BE2C (cell line): ENCODE results near the gene ACBD6.
A peak's percentile ranks its signal among the peaks of the same experiment; 100 is the strongest.
"Not testable (repeated sequence)": the region's sequence is repeated elsewhere in the genome, so short reads cannot be mapped to it uniquely, and the experiment has no call there.

Experiments used
- DNase-seq: peaks from one replicate; pipeline ENCODE4 v3.0.0-alpha.2; 2020
- H3K27me3 ChIP-seq: fragments of 250-450 bp; sonication (Bioruptor Pico); 2 replicates; pipeline ENCODE4 v1.5.1; 2020; ENCODE audit warnings: mild to moderate bottlenecking
- H3K36me3 ChIP-seq: fragments of 250-450 bp; sonication (Bioruptor Pico); 2 replicates; pipeline ENCODE4 v1.5.1; 2020; ENCODE audit warnings: mild to moderate bottlenecking
- H3K4me1 ChIP-seq: fragments of 250-450 bp; sonication (Bioruptor Pico); 2 replicates; pipeline ENCODE4 v1.5.1; 2020
- H3K4me3 ChIP-seq: 2 replicates; pipeline ENCODE4 v1.5.1; 2011; ENCODE audit warnings: low read depth, low read length
- H3K9me3 ChIP-seq: fragments of 250-450 bp; sonication (Bioruptor Pico); 2 replicates; pipeline ENCODE4 v1.5.1; 2020
- CTCF ChIP-seq: IDR thresholded peaks from 2 replicates; pipeline ENCODE4 v1.5.1; 2012; ENCODE audit warnings: mild to moderate bottlenecking, low read depth, low read length

The ACBD6 gene

GRCh38 chr1:180424848-180425457 lies 77.4 kb downstream of the ACBD6 start:
- peaks cover 11% of the 10 kb centered on the region for H3K4me1 ChIP-seq
- peak; percentile 26 for DNase-seq
- no peak for TF ChIP-seq CTCF
- no peaks in the 10 kb centered on the region for H3K9me3 ChIP-seq
- H3K36me3 ChIP-seq, result no peaks in the 10 kb centered on the region; the same call in 1 of the 2 replicates
- H3K4me3 ChIP-seq, result no peak overlapping the region
- H3K27me3 ChIP-seq, result no peaks in the 10 kb centered on the region

- Histone ChIP-seq H3K9me3 (no peaks in the 10 kb centered on the region), H3K27me3 (no peaks in the 10 kb centered on the region), H3K36me3 (no peaks in the 10 kb centered on the region; the same call in 1 of the 2 replicates), H3K4me3 (no peak overlapping the region), H3K4me1 (peaks cover 11% of the 10 kb centered on the region)
- DNase-seq, result no peak
- no peak for TF ChIP-seq CTCF
Observed at GRCh38 chr1:180421614-180422013, 80.8 kb downstream of the ACBD6 start.

- H3K27me3 ChIP-seq, DNase-seq, H3K4me1 ChIP-seq, H3K9me3 ChIP-seq, H3K36me3 ChIP-seq, H3K4me3 ChIP-seq: not testable (repeated sequence)
Observed at GRCh38 chr1:180421145-180421544, 81.2 kb downstream of the ACBD6 start.

DNA sequence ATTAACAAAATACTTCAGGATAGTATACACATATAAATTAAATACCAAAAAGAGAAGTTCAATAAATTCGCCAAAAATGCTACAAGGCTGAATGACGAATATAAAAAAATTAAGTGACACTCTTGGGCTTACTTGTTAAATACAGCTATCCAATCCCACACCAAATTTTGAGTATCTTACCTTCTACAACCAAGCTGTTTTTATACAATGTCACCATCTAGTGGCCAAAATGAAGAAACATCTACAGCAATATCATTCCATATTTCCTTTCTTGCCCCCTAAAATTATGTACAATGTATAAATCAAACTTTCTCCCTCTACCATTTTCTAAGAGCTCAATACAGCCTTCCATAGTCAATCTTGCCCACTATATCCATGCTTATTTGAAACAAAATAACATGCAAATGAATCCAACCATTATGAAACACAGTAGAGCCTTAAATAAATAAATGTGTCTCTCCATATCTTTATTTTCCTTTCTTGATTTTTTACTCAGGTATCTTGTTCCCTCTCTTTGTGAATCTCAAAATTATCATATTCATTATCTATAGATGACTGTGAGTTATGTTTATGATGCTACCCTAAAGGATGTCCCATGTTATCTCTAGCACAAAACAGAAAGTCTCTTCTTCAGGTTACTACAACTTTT lies 86.3 kb downstream of the ACBD6 start:
- no peak for DNase-seq
- H3K9me3 ChIP-seq, result no peaks in the 10 kb centered on the region
- H3K36me3 ChIP-seq, result no peaks in the 10 kb centered on the region
- H3K27me3 ChIP-seq, result no peaks in the 10 kb centered on the region
- no peaks in the 10 kb centered on the region for H3K4me1 ChIP-seq
- no peak overlapping the region for H3K4me3 ChIP-seq
- peak; percentile 66 for TF ChIP-seq CTCF

DNA sequence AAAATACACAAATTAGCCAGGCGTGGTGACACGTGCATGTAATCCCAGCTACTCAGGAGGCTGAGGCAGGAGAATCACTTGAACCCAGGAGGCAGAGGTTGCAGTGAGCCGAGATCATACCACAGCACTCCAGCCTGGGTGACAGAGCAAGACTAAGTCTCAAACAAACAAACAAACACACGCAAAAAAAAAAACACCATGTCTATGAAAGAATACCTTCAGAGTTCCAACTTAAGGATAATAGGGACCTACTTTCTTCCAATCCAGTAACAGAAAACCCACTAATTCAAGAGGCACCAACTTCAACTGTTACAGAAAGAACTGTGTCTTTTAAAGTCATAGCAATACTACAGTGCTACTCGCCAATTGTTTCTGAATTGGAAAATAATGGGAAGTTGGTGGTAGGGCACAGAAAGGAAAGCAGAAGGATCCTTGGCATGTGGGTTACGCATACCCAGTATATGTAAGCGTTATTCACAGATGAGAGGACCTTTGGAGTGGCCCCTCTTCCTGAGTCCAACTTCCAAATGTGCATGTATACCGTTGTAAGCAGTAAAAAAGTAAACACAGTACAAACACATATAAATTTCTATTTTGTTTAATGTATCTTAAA lies 87.0 kb downstream of the ACBD6 start:
- no peak for TF ChIP-seq CTCF
- no peaks in the 10 kb centered on the region for H3K9me3 ChIP-seq
- DNase-seq, result no peak
- no peak overlapping the region for H3K4me3 ChIP-seq
- H3K4me1 ChIP-seq, result no peaks in the 10 kb centered on the region
- no peaks in the 10 kb centered on the region for H3K36me3 ChIP-seq
- no peaks in the 10 kb centered on the region for H3K27me3 ChIP-seq

DNA sequence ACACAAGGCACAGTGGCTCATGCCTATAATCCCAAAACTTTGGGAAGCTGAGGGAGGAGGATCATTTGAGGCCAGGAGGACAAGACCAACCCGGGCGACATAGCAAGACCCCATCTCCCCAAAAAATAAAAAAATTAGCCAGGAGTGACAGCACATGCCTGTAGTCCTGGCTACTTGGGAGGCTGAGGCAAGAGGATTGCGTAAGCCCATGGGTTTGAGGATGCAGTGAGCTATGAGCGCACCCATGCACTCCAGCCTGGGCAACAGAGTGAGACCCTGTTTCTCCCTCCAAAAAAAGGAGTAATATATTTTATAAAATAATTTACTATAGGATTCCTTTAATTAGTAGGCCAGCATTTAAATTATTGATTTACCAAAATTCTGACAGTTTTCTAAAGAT lies 89.8 kb downstream of the ACBD6 start:
- H3K9me3 ChIP-seq, result no peaks in the 10 kb centered on the region
- no peaks in the 10 kb centered on the region for H3K36me3 ChIP-seq
- no peak for TF ChIP-seq CTCF
- no peaks in the 10 kb centered on the region for H3K4me1 ChIP-seq
- DNase-seq, result no peak
- H3K4me3 ChIP-seq, result no peak overlapping the region
- no peaks in the 10 kb centered on the region for H3K27me3 ChIP-seq

DNA sequence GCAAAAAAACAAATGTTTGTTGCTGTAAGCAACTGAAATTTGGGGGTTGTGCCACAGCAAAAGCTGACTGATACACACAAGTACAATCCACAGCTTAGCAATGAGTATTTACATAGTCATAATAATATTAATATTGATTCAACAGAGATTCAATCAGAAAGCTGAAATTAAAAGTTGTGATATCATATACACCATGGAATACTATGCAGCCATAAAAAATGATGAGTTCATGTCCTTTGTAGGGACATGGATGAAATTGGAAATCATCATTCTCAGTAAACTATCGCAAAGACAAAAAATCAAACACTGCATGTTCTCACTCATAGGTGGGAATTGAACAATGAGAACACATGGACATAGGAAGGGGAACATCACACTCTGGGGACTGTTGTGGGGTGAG lies 94.2 kb downstream of the ACBD6 start:
- DNase-seq, H3K36me3 ChIP-seq, H3K9me3 ChIP-seq, H3K4me1 ChIP-seq, H3K27me3 ChIP-seq, H3K4me3 ChIP-seq: not testable (repeated sequence)
